ENCODE results near the gene ARHGEF39.

GRCh38 chr9:35618325-35618727 lies 46.7 kb downstream of the ARHGEF39 start, which contains the start of gene CD72:
- TF ChIP-seq CTCF (IDR thresholded peaks at IDR 0.05) = no peak
- no peak for TF ChIP-seq EP300 (IDR thresholded peaks at IDR 0.05)
- TF ChIP-seq POLR2A (IDR thresholded peaks at IDR 0.05) = no peak
